Kidney (tissue), 14 donors: ENCODE results near the gene MACC1. TPM values are rescaled to one million over a fixed set of nuclear protein-coding genes. Genes with fewer than 3 reads are reported as not detected.

Source experiments
- DNase-seq, 5 donors: peaks; one replicate each; pipeline ENCODE4 v3.0.0-alpha.2; 2013 to 2020
- FAIRE-seq: peaks from 2 replicates; lab custom pipeline; 2012; peaks lifted over from hg19 to GRCh38; lab: Jason Lieb, UNC
- H3K27ac ChIP-seq, 2 donors: one replicate each; pipeline ENCODE4 v1.7.0; 2013; ENCODE audit warnings: low read depth in 2 of 2, low read length in 2 of 2, inconsistent platforms in 1 of 2
- H3K27me3 ChIP-seq: one replicate; pipeline ENCODE4 v1.7.1; 2013; ENCODE audit warnings: low read length, inconsistent platforms; ENCODE audit not compliant: control insufficient read depth, insufficient read depth
- H3K36me3 ChIP-seq, 3 donors: one replicate each; pipeline versions ENCODE4 v1.7.0 to v1.7.1; 2013; ENCODE audit warnings: low read length in 3 of 3, control low read depth in 1 of 3, inconsistent platforms in 1 of 3; ENCODE audit not compliant: insufficient read depth in 3 of 3, control insufficient read depth in 2 of 3
- H3K4me1 ChIP-seq, 3 donors: one replicate each; pipeline versions ENCODE4 v1.7.0 to v1.7.1; 2013; ENCODE audit warnings: low read length in 3 of 3, inconsistent platforms in 1 of 3, low read depth in 1 of 3; ENCODE audit not compliant: control insufficient read depth in 2 of 3, insufficient read depth in 2 of 3
- H3K4me3 ChIP-seq, 3 donors: one replicate each; pipeline versions ENCODE4 v1.7.0 to v1.8.1; 2013; ENCODE audit warnings: low read length in 3 of 3, control low read depth in 1 of 3, inconsistent platforms in 1 of 3
- H3K9ac ChIP-seq, 3 donors: one replicate each; pipeline versions ENCODE4 v1.7.0 to v1.7.1; 2013; ENCODE audit warnings: low read length in 3 of 3, control low read depth in 1 of 3, inconsistent platforms in 1 of 3
- H3K9me3 ChIP-seq, 3 donors: one replicate each; pipeline versions ENCODE4 v1.7.0 to v1.7.1; 2013; ENCODE audit warnings: low read length in 3 of 3, control low read depth in 1 of 3, inconsistent platforms in 1 of 3; ENCODE audit not compliant: control insufficient read depth in 2 of 3, insufficient read depth in 1 of 3
- CTCF ChIP-seq: IDR thresholded peaks from 3 replicates; pipeline ENCODE4 v1.5.1; 2012; ENCODE audit warnings: mild to moderate bottlenecking, moderate library complexity, borderline replicate concordance; ENCODE audit not compliant: insufficient read depth; ENCODE audit errors: extremely low read depth
- intact Hi-C: fragments of 100-400 bp; cut with DNase I; formaldehyde crosslinking; loops from one replicate; pipeline ENCODE4 v1.11.1; 2022
- polyA plus RNA-seq: library from polyadenylated mRNA; stranded (reverse); fragments of 350-450 nt; fragmentation: Illumina TruSeq; extraction: RNeasy Lipid Tissue Mini Kit (QIAGEN cat#74804); gene quantifications from one replicate; pipeline ENCODE4 v1.2.3, GENCODE V29; 2014; ENCODE audit warnings: low read depth, low replicate concordance; ENCODE audit not compliant: insufficient read depth
- total RNA-seq: library from RNA; stranded (reverse); fragmentation: NEBNext Ultra II Directional; extraction: Animal tissue kit (Norgen Biotek cat#: 25700); gene quantifications from one replicate; pipeline ENCODE4 v1.2.1, GENCODE V29; 2021
- donor health status: control.
- donor health status: control.
- donor health status: control.
- donor health status: control.
- donor health status: control.
- donor health status: DM: yes; HTN: yes; CAD: no.
- donor health status: Normal renal cell carcinoma (clear cell type).

The MACC1 gene
- total and polyA plus RNA-seq, 2 donors from 2014 or later = 3.7 to 72.6 TPM

- H3K9ac ChIP-seq = no peak overlapping the region
- FAIRE-seq = no peak
- no peaks in the 10 kb centered on the region for H3K9me3 ChIP-seq
- H3K27ac ChIP-seq = no peak overlapping the region
- H3K27me3 ChIP-seq = no peaks in the 10 kb centered on the region
- no peaks in the 10 kb centered on the region for H3K36me3 ChIP-seq
- TF ChIP-seq CTCF = no peak
- H3K4me1 ChIP-seq = no peaks in the 10 kb centered on the region
- intact Hi-C loops = no loop called here
- peak in 2 of 5 donors; percentile 27 to 42 for DNase-seq
- no peak overlapping the region for H3K4me3 ChIP-seq
These were observed 75.5 kb downstream of the MACC1 start for GRCh38 chr7:20141666-20142065.

GRCh38 chr7:20141002-20141345, 76.2 kb downstream of the MACC1 start:
- peak in 1 of 5 donors; percentile 8 for DNase-seq
- Histone ChIP-seq H3K27ac (no peak overlapping the region), H3K9ac (no peak overlapping the region), H3K27me3 (no peaks in the 10 kb centered on the region), H3K4me1 (no peaks in the 10 kb centered on the region), H3K36me3 (no peaks in the 10 kb centered on the region), H3K4me3 (no peak overlapping the region), H3K9me3 (no peaks in the 10 kb centered on the region)
- no peak for FAIRE-seq
- intact Hi-C loops = no loop called here
- no peak for TF ChIP-seq CTCF

GRCh38 chr7:20140291-20141001, 76.7 kb downstream of the MACC1 start:
- no peak for FAIRE-seq
- no peak overlapping the region for H3K9ac ChIP-seq

More at GRCh38 chr7:20140291-20141001, 76.7 kb downstream of the MACC1 start:
- Histone ChIP-seq H3K4me1 (no peaks in the 10 kb centered on the region), H3K27me3 (no peaks in the 10 kb centered on the region), H3K36me3 (no peaks in the 10 kb centered on the region), H3K4me3 (no peak overlapping the region), H3K9me3 (no peaks in the 10 kb centered on the region), H3K27ac (no peak overlapping the region)
- intact Hi-C loops = no loop called here
- DNase-seq = no peak
- TF ChIP-seq CTCF = no peak
